ENCODE data around the gene CNTNAP2.

- TF ChIP-seq POLR2A (IDR thresholded peaks at IDR 0.05) (no peak), CTCF (IDR thresholded peaks at IDR 0.05) (no peak), POLR2AphosphoS5 (IDR thresholded peaks at IDR 0.05) (no peak), EP300 (IDR thresholded peaks at IDR 0.05) (no peak)
Measured at GRCh38 chr7:147525325-147525724, 1408.7 kb downstream of the CNTNAP2 start.
